ENCODE results near the gene TSEN15. TPM values are rescaled to one million over a fixed set of nuclear protein-coding genes. Genes with fewer than 3 reads are reported as not detected.
A peak's percentile ranks its signal among the peaks of the same experiment; 100 is the strongest.

TSEN15 gene
- total and polyA plus RNA-seq, 9 of the 15 experiments (the other 6 are each of a cell fraction or from before 2014, with no cell fraction given), result 25.6 to 121 (median 91.3) TPM

DNA sequence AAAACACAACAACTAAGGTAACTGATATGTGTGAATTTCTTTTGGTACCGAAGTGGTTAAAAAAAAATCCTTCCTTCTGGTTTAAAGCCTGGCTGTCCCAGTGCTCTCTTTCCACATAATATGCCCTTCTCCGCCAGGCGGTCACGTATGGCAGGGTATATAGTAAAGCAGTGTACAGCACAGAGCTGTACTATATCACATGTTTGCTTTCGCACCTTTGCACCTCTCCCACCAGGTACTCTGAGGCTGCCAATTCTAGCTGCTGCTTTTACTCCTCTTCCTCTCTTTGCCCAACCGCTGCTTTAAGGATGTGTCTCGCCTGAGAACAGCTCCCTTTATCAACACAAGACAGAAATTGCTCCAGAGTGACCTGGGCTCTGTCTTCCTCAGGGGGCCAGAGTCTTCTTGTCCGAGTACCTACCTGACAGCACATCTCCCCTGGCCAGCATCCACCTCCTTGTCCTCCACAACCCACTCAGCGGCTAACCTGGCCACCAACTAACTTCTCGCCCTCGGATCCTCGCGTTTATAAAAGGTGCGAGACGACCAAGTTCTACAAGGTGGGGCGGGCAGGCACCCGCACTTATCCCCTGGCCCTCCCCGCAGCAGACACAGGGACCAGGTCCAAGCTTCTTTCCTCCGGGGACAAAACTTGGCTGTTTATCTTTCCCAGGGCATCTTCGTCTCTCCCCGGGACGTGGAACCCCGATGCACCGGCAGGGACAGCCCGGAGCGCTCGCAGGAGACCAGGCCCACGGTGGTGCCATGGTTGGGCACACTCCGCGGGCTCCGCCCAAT is 15.6 kb upstream of the TSEN15 start (continued):
- TF ChIP-seq ZNF263 (CRISPR knock-in tag; IDR thresholded peaks at IDR 0.05; ENCODE audit: borderline replicate concordance) (no peak), TAF7 (tag; IDR thresholded peaks at IDR 0.05) (no peak), RNF219 (CRISPR knock-in tag; IDR thresholded peaks at IDR 0.05) (no peak), KAT7 (CRISPR knock-in tag; IDR thresholded peaks at IDR 0.05; ENCODE audit: borderline replicate concordance) (no peak), ZNF511 (CRISPR knock-in tag; IDR thresholded peaks at IDR 0.05) (peak; percentile 52; the same call in 1 of the 2 replicates), HCFC1 (IDR thresholded peaks at IDR 0.05; ENCODE audit: low read depth, low read length) (no peak), SAFB2 (IDR thresholded peaks at IDR 0.05; ENCODE audit: borderline replicate concordance, low read depth, low read length, severe bottlenecking) (no peak), RBM25 (IDR thresholded peaks at IDR 0.05; ENCODE audit: low read depth, low read length, severe bottlenecking) (no peak), PREB (CRISPR knock-in tag; IDR thresholded peaks at IDR 0.05) (no peak), MCM2 (IDR thresholded peaks at IDR 0.05; ENCODE audit: low read depth) (no peak), ZNF780A (CRISPR knock-in tag; IDR thresholded peaks at IDR 0.05) (no peak)
- TF ChIP-seq, protein P1, sequence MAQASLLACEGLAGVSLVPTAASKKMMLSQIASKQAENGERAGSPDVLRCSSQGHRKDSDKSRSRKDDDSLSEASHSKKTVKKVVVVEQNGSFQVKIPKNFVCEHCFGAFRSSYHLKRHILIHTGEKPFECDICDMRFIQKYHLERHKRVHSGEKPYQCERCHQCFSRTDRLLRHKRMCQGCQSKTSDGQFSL (CRISPR knock-in tag; IDR thresholded peaks at IDR 0.05), result no peak
- TF ChIP-seq, protein P1 (tag; IDR thresholded peaks at IDR 0.05), result no peak
- TF ChIP-seq, protein P2, sequence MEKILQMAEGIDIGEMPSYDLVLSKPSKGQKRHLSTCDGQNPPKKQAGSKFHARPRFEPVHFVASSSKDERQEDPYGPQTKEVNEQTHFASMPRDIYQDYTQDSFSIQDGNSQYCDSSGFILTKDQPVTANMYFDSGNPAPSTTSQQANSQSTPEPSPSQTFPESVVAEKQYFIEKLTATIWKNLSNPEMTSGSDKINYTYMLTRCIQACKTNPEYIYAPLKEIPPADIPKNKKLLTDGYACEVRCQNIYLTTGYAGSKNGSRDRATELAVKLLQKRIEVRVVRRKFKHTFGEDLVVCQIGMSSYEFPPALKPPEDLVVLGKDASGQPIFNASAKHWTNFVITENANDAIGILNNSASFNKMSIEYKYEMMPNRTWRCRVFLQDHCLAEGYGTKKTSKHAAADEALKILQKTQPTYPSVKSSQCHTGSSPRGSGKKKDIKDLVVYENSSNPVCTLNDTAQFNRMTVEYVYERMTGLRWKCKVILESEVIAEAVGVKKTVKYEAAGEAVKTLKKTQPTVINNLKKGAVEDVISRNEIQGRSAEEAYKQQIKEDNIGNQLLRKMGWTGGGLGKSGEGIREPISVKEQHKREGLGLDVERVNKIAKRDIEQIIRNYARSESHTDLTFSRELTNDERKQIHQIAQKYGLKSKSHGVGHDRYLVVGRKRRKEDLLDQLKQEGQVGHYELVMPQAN (IDR thresholded peaks at IDR 0.05; ENCODE audit: borderline replicate concordance), result no peak

Data from K562 (cell line).